NCI-H82 treated with DMSO at 0.1 percent for 48 hours (cell line): ENCODE results near the gene BRMS1L.
A peak's percentile ranks its signal among the peaks of the same experiment; 100 is the strongest.
"Not testable (repeated sequence)": the region's sequence is repeated elsewhere in the genome, so short reads cannot be mapped to it uniquely, and the experiment has no call there.

Source experiments
- DNase-seq: peaks from one replicate; lab custom pipeline; 2025; ENCODE audit not compliant: unreplicated experiment; lab: John Stamatoyannopoulos, UW

The BRMS1L gene, protein sequence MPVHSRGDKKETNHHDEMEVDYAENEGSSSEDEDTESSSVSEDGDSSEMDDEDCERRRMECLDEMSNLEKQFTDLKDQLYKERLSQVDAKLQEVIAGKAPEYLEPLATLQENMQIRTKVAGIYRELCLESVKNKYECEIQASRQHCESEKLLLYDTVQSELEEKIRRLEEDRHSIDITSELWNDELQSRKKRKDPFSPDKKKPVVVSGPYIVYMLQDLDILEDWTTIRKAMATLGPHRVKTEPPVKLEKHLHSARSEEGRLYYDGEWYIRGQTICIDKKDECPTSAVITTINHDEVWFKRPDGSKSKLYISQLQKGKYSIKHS

DNA sequence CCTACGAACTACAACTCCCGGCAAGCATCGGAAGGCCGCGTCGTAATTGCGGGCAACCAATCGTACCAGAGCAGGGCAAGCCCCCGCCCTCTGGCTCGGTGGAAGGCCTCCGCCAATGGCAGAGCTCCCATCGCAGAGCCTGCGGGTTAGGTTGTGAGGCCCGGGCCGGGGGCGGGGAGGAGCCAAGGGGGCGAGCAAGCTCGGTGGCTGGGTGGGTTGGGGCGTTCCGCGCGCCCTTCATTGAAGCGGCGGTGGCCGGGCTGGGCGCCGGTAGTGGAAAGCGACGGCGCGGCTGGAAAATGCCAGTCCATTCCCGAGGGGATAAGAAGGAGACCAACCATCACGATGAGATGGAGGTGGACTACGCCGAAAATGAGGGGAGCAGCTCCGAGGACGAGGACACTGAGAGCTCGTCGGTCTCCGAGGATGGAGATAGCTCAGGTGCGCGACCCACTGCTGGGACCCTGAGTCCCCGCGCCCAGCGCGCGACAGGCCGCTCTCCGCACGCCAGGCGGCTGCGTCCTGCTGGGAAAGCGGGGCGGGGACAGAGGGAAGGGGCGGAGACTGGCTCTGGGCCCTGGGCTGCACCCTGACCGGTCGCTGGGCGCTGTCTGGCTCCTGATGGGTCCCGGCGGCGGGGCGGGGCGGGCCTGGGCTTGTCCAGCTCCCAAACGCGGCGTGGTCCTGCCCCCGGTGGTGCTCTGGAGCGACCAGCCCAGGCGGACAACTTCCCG lies at the start of gene BRMS1L:
BRMS1L (plus strand) TSS at position 121 of the 734 bp plus-strand sequence; CDS start at position 300, 179 bp downstream.
- peak; percentile 96 for DNase-seq

DNA sequence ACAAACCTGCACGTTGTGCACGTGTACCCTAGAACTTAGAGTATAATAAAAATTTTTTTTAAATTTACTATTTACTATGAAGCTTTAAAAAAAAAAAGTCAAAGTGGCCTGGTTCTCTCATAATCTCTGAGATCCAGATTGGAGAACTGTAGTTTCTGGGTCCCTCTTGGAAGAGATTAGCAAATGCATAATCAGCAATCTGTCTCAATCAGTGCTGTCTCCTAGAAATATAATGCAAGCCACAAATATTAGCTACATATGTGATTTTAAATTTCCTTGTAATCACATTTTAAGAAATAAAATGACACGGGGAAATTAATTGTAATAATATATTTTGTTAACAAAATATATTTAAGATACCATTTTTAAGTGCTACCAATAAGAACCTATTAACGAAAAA lies 49.3 kb upstream of the BRMS1L start:
- DNase-seq: no peak

DNA sequence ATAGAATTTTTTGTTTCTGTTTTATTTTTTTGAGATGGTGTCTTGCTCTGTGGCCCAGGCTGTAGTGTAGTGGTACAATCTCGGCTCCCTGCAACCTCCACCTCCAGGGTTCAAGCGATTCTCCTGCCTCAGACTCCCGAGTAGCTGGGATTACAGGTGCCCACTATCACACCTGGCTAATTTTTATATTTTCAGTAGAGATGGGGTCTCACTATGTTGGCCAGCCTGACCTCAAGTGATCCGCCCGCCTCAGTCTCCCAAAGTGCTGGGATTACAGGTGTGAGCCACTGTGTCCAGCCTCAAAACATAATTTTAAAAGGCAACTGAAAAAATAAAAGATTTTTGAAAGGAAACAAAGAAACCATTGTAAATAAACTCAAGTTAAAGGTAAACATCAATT lies 48.6 kb upstream of the BRMS1L start:
- not testable (repeated sequence) for DNase-seq

DNA sequence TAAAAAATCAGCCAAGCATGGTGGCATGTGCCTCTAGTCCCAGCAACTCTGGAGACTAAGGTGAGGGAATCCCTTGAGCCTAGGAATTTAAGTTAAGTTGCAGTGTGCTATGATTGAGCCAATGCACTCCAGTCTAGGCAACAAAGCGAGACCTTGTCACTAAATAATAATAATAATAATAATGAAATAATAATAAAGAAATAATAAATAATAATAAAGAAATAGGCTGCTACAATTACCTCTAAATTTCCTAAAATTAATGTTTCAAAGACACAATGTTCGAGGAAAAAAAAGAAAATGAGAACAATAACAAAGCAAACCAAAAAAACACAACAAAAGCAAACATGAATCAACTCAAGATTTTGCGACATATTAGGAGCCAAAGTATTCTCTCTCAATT lies 46.8 kb upstream of the BRMS1L start:
- no peak for DNase-seq

DNA sequence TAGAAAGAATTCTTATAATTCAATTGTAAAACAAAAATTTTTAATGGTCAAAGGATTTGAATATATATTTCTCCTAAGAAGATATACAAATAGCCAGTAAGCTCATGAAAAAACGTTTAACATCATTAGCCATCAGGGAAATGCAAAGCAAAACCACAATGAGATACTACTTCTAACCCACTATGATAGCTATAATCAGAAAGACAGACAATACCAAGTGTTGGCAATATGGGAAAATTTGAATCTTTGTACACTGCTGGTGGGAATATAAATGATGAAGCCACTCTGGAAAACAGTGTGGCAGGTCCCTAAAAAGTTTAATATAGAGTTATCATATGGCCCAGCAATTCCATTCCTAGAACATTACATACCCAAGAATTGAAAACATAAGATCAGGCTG lies 42.4 kb upstream of the BRMS1L start:
- DNase-seq: no peak

DNA sequence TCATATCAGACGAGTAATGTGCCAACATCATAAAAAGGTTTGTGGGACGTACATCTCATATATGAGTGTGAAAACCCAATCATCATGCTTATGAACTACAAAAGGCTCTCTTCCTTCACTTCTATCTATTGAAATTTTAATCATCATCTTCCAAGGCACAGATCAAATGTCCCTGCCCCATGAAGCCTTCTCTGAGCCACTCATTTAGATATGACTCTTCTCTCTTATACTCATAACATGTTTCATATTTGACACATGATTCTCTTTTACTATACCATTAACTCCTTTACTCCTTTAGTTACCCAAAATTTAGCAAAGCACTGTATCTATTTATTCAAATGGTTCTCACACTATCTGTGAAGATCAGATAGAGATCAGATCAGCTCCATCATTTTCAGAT lies 39.3 kb upstream of the BRMS1L start:
- no peak for DNase-seq

DNA sequence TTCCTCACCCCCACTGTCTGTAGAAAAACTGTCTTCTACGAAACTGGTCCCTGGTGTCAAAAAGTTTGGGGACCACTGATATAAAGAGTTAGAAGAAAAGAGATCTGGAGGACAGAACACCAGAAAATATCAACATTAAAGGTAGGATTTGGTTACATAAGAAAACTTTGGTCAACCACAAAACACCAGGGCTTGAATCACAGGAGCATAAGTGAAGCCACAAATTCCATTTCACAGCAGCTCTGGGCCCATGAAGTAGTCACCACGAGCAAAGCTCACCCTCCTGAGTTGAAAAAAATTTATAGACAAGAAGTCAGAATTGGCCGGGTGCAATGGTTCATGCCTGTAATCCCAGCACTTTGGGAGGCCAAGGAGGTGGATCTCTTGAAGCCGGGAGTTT lies 36.5 kb upstream of the BRMS1L start:
- no peak for DNase-seq

DNA sequence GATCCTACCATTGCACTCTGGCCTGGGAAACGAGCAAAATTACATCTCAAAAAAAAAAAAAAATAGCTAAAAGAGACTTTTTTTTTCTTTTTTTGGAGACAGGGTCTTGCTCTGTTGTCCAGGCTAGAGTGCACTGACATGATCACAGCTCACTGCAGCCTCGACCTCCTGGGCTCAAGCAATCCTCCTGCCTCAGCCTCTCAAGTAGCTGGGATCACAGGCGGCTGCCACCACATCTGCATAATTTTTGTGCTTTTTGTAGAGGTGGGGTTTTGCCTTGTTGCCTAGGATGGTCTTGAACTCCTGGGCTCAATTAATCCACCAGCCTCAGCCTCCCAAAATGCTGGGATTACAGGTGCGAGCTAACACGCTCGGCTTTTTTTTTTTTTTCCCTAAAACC lies 28.3 kb upstream of the BRMS1L start:
- DNase-seq: no peak

DNA sequence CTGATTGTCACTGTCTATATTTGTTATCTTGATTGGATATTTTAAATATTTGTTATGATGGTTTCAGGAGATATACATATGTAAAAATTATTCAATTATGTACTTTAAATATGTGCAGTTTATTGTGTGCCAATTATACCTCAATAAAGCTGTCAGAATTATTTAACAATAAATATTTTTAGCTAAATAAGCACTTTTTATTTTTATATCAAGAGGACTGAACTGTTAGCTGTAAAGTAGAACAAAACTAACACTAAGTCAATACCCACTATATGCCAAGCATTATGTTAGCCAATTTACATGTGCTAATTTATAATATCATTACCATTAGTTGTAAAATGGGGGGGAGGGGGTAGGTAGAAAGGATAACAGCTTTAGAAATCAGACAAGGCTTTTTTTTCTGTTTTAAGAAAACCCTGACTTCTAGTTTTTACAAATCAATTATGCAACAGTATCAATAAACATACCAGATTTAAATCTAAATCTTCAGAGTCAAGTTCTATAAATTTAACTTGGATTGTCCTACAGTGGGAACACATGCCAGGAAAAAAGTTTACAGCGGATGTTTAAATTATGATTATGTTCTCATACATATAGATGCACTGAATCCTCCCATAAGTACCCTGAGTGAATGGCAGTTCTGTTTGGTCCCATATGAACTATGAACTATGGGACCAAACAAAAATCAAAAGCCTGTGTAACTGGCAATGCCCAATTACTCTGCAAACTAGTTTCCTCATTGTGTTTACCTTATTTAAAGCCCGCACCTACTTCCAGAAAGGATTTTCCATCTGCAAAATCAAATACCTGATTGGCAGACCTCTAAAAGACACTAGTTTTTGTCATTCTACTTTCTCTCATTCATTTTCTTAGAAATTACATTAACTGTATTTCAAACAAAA lies 19.9 kb upstream of the BRMS1L start:
- no peak for DNase-seq

DNA sequence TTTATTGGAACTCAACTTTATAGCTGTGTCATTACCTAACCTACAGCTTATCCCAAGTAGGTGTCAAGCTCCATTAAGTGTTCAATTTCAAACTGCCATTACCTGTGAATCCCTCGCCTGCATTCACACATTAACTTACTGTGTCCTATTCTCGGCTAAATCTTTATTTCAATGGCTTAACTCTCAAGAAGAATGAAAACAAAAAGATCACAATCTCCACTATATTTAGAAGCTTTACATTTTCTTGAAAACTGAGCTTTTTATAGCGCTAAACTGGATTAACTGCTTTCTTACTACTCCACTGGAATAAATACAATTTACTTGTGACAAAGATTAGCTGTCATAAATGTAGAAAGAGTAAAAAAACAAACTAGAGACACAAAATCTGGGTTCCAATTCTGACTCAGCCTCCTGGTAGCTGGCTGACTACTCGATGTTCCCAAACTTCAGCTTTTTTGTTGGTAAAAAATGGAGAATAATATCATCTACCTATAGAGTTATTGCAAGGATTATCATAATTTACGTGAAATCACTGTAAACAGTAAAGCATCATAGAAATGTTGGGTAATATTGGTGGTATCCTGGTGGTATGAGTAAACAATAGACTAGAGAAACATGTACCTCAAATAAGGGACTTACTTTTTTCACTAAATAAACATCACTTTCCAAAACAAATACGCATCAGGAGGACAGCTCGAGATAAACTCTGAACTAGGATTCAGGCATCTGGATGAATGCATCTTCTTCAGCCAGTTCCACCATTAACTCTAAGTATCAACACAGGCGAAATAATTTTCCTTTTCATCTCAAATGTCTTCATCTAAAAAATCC lies 18.8 kb upstream of the BRMS1L start:
- no peak for DNase-seq

DNA sequence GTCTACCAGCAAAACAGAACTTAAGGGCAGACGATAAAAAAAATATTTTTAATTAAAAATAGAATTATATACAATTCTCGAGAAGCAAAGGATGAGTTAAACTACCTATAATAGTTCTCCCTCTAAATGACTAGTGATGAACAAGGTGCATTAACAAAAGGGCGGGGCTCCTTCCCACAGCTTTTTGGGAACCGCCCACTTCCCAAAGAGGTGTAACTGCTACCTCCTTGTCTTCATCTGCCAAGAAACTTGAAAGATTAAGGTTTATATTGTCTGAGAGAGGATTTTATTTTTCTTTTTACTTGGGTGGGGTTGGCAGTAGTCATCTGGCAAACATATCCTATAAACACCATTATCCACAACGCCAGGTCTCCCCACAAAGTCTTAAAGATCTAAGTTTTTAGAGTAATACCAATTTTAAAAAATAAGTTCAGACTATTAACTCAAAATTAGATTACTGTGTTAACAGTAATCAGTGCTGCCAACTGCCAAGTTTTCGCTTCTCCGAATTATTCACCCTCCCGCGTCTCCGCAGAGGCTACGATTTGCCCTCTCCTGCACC lies 18.0 kb upstream of the BRMS1L start:
- no peak for DNase-seq

DNA sequence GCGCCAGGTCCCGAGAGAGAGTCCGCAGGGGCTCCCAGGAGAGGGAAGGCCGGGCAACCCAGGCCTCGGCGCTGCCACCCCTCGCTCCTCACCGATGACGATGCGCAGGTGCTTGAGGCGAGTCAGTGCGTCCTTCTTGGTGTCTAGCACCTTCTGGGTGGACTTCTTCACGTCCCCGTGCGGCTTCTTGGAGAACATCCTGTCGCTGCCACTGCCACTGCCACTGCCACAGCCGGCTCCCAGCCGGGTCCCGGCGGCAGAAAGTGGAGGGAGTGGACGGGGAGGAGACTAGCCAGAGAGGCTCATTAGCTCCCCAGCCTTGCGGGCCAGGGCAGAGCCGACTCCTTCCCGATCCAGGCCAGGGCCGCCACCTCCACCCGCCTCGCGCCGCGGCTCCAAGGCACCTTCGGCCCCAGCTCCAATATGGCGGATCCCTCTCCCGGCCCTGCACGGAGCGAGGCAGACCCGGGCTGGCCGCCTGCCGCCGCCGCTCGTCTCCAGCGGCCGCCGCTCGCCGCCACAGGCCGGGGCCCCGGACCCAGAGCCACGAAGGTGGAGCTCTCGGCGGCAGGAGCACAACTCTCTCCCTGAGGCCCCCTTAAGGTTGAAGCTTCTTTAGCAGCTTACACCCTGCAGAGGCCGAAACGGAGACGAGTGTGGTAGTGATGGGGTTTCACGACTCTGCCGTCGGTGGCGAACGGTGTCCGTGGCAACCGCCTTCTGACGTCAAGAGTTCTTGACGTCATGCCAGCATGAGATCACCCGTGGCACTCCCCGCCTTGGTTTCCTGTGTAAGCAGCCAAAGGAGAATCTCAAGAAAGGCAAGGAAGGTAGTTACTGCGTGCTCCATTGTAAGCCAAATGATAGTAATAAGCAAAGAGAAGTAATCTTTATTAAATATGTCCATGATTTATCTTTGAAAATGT lies 17.2 kb upstream of the BRMS1L start, which contains the start of gene RALGAPA1:
RALGAPA1 (minus strand) TSS at position 658 of the 926 bp plus-strand sequence; CDS start at position 198, 460 bp downstream.
- DNase-seq: peak; percentile 79

DNA sequence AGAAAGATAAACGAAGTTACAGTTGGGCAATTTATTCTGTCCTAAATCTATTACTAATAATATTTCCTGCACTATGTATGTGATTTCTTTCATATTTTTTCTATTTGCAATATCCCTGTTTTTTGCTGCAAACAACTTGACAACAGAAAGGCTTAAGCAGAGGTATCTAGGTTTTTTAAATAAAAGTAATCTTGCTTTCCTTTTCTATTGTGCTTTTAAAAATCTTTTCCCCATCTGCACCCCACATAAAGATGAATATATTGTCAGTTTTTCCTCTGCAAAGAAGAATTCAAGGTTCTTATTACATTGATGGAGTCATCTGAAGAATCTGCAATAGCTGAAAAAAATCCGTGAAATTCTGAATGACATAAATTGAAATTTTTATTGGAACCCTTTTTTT lies 16.5 kb upstream of the BRMS1L start:
- no peak for DNase-seq

DNA sequence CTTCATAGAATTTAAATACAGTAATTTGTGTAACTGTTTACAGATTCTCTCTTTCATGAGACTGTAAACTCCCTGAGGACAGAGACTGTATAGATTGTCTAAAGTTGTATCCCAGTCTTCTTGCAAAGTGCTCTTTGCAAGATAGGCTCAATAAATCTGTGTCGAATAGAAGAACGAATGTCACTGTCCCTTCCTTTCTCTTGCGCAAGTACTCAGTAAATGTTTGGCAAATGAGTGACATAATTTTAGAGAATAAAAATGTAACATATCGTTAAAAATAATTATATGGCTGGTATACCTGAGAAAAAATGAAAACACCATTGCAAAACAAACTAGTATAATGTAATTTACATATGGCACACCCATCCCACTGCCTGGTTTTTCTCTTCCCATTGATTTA lies 15.2 kb upstream of the BRMS1L start:
- DNase-seq: no peak

DNA sequence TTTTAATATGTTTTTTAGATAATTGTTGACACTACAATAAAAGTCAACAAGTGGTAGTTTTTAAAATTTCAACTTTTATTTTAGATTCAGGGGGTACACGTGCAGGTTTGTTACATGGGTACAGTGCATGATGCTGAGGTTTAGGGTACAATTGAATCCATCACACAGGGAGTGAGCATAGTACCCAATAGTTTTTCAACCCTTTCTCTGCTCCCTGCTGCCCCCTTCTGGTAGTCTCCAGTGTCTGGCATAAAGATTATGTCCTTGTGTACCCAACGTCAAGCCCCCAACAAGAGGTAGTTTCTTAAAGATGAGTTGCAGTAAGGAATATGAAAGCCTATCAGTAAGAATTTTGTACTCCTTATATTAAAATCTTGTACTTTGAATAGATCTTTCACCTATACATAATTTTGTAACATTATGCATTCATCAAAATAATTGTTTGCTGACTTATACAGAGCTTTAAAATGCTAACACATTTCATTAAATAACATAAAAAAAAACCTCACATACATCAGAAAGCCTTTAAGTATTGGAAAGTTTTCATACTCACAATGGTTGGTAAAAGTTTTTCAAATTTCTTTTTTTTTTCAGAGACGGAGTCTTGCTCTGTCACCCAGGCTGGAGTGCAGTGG lies 11.7 kb upstream of the BRMS1L start:
- DNase-seq: no peak

DNA sequence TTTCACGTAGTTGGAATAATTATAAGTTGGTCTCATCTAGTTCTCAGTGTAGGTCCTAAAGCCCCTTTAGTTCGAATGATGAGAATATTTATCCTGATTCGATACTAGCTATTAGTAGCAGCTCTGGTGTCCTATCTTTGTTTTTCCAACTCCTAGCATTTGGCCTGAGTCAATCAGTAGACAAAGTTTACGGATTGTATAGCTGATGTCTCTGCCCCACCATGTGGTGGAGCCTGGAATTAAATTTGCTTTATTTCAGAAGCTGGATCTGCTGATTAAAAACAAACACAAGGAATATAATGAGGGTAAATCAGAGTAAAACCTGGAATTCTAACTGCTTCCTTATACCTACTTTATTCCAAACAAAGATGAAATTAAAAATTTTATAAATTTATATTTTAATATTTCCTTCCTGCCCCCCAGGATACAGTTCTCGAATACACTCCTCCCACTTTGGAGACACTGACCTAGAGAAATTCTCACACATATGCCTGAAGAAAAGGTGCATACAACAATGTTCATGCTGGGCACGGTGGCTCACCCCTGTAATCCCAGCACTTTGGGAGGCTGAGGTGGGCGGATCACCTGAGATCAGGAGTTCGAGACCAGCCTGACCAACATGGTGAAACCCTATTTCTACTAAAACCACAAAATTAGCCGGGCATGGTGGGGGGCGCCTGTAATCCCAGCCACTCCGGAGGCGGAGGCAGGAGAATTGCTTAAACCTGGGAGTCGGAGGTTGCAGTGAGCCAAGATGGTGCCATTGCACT lies 7.6 kb upstream of the BRMS1L start:
- peak; percentile 9 for DNase-seq

DNA sequence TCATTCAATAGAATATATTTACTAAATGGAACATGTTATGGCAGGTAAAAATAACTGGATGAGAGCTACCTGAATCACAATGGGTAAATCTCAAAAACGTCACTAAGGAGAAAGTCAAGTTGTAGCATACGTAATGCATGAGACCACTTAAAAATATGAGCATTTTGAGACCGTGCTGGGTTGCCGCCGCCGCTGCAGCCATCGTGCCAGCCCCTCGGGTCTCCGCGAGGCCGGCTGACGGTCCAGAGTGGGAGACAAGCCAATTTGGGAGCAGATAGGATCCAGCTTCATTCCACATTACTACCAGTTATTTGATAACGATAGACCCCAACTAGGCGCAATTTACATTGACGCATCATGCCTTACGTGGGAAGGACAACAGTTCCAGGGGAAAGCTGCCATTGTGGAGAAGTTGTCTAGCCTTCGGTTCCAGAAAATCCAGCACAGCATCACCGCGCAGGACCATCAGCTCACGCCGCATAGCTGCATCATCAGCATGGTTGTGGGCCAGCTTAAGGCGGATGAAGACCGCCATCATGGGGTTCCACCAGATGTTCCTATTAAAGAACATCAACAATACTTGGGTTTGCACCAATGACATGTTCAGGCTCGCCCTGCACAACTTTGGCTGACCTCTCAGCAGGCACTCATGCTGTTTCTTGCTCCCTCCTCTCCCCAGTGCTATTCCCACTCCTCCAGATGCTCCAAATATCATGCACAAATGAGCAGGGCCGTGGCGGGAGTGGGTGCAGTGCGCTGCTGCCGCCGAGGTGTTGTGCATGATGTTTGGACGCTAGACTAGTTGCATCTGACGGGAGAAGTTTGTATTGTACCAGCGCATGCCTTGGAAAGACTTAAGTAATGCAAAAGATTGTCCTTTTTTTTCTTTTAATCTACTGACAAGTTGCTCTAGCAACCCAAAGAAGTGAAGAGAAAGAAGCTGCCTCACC lies 6.3 kb upstream of the BRMS1L start:
- DNase-seq: no peak
